Right forelimb (tissue), 1 donor: ENCODE results near the gene TTC7B.

ENCODE experiments used
- DNase-seq: peaks from one replicate; pipeline ENCODE4 v3.0.0-alpha.2; 2018

TTC7B gene

DNA sequence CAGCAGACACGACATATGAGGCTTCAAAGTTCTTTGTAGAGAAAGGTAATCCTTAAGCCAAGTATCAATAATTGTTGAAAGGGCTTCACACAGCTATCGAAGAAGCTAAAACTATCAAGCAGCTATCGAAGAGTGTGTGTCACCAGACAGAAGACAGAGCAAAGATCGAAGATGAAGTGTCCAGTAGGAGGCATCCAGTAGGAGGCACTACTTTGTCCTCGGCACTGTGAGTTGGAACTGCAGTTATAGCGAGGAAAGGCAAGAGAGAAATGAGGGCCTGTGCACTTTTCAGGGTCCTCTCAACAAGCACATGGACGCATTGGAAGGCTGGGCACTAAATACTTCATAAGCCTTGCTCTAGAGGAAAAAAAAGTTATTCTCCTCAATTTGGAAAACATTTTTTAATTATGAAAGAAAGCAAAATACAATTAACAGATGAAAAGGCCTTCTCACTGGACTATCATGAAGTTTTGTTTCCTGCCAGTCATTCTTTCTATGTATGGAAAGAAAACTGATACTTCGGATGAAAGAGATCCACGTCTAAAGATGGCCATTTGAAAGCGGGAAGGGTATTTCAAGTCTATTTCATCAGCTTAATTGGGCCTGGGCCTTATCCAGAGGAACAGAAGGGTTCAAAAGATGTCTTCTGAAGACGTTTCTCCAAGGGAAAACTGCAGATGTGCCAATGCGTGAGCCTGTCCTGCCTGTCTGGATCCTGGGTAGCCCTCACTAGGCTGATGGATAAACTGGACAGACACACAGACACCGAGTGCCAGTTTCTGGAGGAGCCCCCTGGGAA is 244.9 kb downstream of the TTC7B start:
- DNase-seq = no peak

DNA sequence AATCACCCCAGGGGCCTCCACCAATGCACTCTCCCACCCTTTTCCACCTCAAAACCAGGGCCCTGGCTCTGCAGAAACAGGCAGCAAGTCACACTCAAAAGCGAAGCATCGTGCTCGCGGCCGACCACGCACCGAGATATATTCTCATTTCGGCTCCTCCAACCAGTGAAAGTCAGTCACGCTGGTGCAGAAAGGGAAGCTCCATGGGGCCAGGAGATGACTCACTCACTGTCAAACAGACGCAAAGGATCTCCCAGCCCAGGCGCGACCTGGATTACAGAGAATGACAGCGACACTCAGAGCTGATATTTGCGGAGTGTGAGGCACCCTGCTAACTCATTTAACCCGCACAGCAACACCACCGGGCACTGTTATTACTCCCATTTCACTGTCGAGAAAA is 245.8 kb downstream of the TTC7B start:
- DNase-seq = no peak

DNA sequence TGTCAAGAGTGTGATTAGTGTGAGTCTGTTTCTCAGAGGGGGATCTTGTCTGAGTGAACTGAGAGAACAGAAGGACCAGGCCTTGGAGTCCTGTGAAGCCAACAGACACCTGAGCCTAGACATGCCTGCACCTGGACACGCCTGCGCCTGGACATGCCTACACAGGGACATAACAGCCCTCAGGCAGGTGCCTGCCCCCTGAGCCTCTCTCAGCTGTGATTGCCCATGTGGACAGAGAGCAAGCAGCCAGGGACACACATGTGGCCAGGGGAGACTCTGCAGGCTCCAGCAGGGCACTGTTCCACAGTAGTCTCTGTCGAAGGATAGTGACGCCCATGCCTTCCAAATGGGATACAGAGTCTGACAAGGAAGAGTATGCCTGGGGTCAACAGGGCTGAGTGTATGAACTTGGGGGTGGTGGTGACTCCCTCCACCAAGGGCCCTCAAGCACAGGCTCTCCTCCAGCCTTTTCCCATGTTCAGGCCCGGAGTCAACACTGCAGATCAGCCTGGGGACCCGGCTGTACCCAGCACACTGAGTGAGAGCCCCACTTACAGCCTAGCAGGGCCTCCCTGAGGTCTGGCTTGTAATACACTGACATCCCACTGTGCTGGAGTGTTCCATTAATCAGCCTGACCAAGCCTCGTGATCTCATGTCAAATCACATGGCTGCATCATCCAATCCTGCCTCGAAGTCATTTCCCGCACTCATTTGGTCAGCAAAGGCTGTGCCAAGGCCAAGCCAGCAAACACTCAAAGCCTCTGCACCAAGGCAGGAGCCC is 246.4 kb downstream of the TTC7B start:
- DNase-seq = no peak

DNA sequence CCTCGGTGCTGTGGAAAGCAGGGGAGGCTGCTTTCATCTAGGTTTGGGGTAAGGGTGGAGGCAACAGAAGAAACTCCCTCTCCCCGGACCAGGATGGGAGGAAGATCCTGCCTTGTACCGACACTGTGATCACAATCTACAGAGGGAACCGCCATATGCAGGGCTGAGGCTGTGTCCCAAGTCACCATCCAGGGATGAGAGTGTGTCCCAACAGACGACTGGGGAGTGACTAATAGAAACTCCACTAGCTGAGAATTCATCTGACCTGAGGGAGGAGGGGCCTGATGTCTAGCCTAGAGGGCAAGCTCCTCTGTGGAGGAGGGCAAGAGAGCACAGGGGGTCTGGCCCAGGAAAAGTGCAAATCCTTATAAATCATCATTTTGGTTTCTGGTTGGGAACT is 247.0 kb downstream of the TTC7B start:
- no peak for DNase-seq

DNA sequence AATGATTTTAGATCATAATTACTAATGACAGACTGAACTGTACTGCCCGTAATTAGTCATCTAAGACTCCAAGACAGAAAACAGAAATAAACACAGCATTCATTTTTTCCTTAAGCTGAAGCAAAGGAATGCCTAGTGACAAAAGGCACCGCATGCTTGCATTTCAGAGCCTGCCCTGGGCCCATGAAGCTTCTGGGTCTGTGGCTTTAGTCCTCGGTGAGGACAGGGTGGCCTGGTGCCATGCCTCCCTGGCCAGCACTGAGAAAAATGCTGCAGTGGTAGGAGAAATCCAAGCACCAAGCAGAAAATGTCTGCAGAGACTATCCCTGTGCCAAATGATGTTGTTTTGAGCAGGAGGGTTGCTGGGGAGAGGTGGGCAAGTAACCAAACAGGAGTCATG is 247.8 kb downstream of the TTC7B start:
- DNase-seq = no peak

DNA sequence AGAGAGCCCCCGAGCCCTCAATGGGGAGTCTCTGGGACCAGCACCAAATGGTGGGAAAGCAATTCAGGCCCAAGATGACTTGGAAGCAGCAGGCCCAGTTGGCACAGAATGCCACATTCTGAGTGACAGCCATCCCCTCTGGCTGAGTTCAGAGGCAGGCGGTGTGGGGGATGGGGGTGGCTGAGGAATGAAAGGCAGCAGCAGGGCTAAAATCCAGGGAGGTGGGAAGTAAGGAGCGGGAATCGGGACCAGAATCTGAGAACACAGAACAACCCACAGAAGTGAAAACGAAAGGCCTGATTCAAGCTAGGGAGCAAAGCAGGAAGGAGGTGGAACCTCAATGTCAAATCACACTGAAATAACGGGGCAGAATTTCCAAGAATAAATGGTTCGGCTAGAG is 248.2 kb downstream of the TTC7B start:
- no peak for DNase-seq

DNA sequence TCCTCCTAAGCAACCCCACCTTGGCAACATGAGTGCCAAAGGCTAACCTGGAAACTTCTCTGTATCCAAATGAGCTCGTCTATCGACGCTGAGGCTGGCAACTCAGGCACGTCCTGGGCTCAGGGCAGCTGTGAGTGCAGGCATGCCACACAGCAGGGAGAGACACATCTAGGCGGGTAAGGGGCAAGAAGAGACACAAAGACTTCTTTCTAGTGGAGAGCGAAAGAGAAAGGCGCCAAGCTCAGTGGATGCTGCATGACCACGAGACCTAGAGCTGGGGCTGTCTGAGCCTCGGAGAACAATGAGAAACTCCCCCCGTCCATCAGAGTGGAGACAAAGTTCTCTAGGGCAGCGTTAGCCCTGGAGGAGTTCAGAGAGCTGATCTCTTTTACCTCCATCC is 249.0 kb downstream of the TTC7B start:
- DNase-seq = no peak

DNA sequence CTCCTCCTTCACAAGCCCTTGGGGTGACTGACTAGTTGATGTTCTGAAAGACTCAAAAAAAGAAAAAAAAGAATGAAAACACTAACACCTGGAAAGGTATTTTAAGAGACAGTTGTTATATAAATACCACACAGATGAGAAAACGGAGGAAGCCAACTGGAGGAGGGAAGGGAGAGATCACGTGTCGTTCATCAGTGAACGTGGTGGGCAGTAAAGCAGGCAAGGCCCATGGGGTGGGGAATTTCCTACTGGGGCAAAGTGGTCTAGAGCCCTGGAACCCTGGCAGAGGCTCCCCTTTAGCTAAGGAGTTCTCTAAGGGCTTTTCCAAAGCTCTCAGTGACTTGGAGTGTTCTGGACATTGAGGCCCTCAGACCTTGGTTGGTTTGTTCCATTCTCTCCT is 249.7 kb downstream of the TTC7B start:
- DNase-seq = no peak

DNA sequence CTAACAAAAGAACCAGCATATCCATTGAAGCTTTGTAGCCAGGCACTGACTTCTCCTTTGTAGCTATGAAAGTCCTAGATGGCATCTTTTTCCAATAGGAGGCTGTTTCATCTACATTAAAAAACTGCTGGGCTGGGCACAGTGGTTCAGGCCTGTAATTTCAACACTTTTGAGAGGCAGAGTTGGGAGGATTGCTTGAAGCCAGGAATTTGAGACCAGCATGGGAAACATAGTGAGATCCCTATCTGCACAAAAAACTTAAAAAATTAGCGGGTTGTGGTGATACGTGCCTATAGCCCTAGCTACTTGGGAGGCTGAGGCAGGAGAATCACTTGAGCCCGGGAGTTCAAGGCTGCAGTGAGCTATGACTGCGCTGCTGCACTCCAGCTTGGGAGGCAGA is 251.7 kb downstream of the TTC7B start:
- no peak for DNase-seq

DNA sequence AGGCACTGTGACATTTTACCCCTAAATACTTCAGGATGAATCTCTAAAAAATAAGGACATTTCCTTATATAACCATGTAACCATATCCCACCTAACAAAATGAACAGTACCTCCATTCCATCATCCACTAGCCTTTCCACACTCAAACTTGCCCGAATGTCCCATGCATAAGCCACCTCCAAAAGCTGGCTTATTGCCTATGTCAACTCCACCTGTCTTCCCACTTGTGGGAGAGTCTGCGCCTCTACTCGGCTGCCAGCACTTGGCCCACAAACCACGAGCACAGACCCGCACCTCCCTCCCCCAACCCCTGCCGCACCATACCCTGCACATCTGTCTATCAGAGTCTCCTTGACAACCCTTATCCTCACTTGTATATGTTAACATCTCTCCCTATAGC is 253.6 kb downstream of the TTC7B start:
- DNase-seq = no peak

DNA sequence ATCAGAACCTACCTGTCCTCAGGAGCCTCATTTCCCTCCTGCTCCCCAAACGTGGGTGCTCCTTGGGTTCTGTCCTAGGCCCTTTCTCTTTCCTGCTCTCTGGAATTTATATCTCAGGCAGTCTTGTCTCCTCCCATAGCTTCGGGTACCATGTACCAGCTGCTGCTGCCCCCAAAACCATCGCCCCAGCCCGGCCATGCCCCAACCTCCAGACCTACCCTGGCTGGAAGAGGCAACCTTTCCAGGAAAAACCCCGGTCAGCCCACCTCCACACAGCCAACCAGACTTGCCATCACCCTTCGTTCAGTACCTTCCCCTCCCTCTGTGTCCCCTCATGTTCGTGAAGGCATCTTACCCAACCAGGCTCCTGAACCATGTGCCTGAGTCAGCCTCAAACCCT is 254.3 kb downstream of the TTC7B start:
- DNase-seq = no peak

DNA sequence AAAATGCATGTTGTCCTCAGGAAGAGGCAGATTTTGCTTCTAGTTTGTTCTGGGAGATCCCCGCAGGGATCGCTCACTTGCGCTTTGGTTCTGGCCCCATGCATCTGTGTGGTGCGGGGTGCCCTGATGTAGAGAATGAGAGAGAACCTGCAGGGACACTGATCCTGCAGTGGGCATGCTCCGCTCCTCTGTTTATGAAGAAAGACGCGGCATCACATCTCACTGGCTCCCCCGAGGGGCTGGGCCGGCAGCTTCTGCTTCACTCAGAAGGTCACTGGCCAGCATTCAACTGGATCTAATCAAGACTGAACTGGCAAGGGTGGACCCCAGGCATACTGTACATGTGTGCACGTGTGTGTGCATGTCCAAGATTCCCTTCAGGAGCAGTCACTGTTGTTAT is 255.2 kb downstream of the TTC7B start:
- no peak for DNase-seq

DNA sequence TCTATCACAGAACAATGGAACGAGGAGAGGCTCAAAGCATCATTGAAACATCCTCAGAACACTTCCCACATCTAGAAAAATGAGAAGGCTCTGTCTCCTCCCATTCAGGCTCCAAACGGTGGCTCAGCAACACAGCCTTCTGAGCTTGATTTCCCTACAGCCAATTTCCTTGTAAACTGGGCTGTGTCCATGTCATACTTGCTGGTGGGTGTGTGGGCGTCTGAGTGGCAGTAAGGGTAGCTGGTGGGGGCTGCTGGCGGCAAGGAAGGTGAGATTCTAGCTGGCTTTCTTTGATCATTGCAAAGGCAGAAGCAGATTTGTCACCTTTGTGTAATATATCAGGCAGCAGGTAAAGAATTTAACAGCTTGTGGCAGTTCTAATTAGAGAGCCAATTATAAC is 255.7 kb downstream of the TTC7B start:
- DNase-seq = no peak

DNA sequence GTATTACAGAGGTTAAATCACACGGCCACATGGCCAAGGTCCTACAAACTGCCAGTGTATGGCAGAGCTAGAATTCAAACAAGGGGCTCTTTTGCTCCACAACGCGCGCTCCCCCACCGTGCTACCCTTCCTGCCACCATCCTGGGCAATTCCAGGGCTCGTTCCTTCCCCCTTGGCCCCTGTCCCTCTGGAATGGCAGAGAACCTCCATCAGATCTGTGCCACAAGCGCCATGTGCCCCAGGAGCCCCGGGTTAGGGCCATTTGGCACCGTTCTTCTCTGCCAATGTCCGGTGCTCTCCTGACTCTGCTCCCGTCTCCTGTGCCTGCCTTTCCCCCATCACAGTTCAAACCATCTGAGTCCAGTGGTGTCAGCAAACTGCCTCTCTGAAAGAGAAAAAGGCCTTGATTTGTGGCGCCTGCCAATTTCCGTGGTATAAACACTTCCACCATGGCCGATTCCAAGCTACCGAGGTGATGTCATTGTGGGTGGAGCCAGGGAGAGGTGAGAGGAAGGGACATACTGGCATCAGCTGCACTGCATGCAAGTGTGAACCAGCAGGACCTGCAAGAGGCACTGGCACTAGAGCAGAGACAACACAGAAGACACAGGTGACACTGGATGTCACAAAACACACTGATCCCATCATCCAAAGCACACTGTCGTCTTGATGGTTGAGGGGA is 256.3 kb downstream of the TTC7B start:
- DNase-seq = no peak

DNA sequence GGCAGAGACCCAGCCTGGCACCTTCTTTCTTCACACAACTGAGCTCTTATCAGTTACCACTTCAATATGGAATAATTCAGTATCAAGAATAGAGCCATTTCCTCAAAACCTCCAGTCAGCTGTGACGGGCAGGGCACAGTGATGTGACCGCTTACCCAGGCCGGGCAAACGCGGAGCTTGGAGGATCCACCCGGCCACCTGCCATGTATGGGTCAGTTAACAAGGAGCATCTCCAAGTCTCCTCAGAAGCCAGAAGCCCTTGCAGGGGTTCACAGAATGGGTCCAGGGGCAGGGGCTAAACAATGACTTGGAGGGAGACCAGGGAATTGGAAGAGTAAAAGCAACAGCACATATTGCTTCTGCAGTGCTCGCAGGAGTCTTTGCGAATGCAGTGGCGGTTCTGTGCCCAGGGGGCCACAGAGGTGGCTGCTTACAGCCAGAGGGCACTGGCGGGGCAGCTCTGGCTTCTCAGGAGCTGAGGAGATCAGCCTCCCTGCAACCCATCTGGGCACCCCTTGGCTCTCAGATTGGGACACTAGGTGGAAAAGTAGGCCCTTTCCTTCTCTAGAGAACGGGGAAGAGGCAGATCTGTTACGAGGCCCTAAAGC is 257.1 kb downstream of the TTC7B start:
- DNase-seq = no peak

DNA sequence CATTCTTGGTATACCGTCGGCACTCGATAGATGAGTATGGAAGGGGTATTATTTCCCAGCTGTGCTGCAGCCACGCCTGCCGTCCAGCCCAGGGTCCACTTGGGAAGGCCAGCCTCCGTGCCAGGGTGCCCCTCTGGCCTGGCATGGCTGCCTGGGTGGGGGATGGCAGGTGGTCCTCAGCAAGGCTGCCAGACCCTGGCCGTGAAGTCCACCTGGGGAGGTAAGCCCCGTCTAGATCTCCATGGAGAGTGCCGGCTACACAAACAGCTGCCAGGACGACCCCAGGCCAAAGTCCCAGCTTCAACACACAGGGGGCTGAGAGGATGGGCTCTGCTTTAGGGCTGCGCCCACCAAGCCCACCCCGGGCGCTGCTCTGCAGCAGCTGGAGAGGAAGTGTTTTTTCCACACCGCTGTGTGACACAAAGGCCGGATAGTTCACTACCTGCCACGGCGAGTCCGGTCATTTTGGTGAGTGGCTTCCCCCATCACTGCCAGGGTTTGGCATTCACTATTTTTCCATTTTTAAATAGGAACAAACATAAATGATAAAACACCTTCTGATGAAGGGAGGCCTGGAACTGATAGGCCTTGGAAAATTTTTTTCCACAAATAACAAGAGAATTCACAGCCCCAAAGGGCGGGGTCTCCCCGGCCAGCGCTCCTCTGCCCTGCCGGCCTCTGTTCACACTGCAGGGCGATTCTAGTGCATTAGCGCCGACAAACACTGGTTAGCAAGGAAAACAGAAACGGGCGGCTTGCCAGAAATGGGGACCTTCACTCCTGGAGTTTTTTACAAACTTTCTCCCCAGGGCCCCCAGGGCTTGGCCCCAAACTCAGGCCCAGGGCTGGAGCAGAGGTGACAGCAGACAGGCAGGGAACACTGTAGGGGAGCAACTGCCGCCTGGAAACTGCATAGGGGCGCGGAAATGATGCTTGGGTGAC is 257.9 kb downstream of the TTC7B start:
- no peak for DNase-seq

DNA sequence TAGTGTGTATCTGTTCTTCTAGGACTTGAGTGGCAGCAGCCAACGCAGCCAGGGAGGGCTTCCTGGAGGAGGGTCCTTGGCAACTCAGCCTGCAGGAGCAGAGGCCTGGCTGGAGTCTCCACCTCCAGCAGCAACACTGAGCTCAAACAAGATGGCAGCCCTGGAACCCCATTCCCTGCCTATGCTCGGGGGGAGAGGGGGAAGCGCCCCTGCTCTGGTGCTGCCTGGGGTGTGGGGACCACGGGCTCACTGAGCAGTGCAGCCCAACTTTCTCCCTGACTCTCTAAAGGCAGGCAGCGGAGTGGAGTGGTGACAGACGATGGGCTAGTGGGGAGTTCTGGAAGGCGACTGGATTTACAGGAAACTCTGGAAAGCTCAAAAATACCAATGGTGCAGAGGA is 258.7 kb downstream of the TTC7B start:
- no peak for DNase-seq

DNA sequence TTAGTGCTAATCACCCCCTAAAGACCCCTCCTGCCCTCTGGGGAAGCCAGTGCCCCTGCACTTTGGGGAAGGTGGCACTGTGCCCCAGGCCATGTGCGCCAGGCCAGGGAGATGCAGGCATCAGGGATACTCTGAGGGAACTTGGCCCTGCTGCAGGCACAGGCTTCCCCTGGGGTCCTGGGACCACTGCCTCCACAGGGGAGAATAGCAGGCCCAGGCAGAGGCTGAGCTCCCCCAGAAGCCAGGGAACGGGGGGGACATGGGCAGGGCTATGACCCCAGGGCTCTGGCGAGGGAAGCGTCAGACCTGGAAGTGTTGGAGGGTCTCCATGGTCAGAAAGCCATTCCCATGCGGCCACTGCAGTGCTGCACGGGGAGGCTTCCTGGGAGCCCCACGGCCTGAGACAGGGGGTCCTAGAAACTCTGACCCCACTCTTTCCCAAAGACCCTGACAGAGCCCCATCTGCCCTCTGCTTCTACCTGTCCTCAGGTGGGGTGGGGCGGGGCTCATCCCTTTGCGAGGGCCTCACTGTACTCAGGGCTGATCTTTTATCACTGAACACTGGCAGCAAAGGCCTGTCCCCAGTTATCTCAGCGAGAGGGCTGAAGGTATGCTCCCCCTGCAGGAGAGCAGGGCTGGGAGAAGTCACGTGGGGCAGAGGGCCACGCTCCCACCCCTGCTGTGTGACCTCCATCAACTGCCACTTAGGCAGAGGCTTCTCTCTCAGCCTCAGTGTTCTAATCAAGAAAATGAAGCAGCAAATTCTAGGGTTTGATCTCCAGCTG is 259.4 kb downstream of the TTC7B start:
- DNase-seq = no peak

DNA sequence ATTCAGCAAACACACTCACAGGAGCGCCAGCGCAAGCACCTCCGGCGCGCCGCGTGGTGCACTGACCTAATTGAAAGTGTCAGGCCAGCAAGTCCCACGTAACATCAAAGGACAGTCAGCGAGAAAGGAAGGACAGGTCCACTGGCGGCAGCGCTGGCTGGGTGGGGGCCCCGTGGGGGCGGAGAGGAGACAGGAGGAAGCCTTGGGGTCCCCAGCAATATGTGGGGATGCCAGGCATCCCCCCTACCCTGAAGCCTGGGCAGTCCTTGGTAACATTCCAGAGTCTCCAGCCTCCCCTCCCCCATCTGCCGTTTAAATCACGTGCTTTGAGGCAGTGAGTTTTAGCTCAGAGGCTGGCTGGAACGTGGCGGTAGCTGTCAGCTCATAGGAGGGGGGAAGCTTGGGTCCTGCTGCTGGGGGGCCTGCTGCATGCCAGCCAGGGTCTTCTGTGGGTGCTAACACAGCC is 260.2 kb downstream of the TTC7B start:
- no peak for DNase-seq

DNA sequence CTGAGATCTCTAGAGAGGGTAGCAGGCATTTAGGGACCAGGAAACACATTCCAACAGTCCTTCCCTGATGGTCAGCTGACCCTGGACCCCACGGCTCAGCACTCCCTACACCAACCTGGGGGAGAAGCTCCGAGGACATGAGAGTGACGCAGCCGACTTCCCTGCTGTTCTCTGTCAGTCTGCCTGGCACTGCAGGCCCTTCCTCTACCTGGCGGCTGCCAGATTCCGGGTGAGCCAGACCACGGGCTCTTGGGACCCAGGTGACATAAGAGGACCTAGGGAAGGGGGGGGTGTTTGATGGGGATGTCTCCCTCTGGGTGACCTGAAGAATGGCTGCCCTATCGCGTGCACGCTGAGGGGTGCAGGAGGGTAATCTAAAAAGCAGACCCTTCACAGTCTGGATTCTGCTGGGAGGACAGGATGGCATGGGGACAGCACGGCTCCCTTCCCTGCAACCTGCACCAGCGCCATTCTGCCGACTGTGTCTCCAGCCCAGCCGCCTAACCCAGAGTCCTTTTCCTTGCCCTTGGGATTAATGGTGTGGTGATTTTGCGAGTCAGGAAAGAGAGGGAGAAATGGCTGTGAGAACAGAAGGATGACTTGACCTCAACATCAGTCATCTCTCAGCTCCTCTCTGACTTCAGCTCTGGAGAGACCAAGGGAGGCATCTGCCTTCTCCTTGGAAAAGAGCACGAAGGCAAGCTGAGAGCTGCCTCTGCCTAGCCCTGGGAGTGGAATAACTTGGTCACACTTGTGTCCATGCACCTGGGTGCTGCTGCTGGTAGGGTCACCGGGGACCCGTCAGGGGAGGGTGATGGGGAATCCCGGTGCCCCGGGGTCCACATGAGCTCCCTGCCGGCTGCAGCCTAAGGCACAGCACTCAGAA is 260.9 kb downstream of the TTC7B start:
- DNase-seq = no peak
